GM12878 (cell line): ENCODE data around the gene RCC1. TPM values are rescaled to one million over a fixed set of nuclear protein-coding genes. Genes with fewer than 3 reads are reported as not detected.

Experiments used
- ATAC-seq: fragments of 200-7000 bp; cut with Tn5 transposase; 3 replicates; pipeline ENCODE4 v1.9.1; 2020; ENCODE audit warnings: mild to moderate bottlenecking, moderate library complexity
- BruUV-seq: library from RNA; stranded (reverse); fragments of 400-500 nt; replicated peaks from 2 replicates; lab custom pipeline; 2021; lab: Mats Ljungman, UMichigan
- CTCF ChIA-PET: fragments of 300-600 bp; sonication (Branson Sonifier 250); formaldehyde crosslinking; extraction: SDS; loops from one replicate; lab custom pipeline; 2021; ENCODE audit warnings: inconsistent platforms; lab: Yijun Ruan, JAX
- POLR2A ChIA-PET: fragments of 350-600 bp; formaldehyde crosslinking; extraction: SDS; loops from one replicate; lab custom pipeline; 2021; ENCODE audit warnings: inconsistent platforms; lab: Charles Lee
- RAD21 ChIA-PET: fragments of 300-600 bp; sonication (Branson Sonifier 250); formaldehyde crosslinking; loops from one replicate; lab custom pipeline; 2023; ENCODE audit warnings: antibody characterized with exemption; ENCODE audit not compliant: unreplicated experiment; lab: Charles Lee
- SMC1A ChIA-PET: fragments of 300-600 bp; sonication (Branson Sonifier 250); formaldehyde crosslinking; loops from one replicate; lab custom pipeline; 2023; ENCODE audit not compliant: unreplicated experiment, uncharacterized antibody; lab: Charles Lee
- DNase-seq: peaks from one replicate; pipeline ENCODE4 v3.0.0-alpha.2; 2011; ENCODE audit warnings: low read depth, low spot score
- FAIRE-seq: peaks from 3 replicates; lab custom pipeline; 2011; peaks lifted over from hg19 to GRCh38; lab: Jason Lieb, UNC
- H2AFZ ChIP-seq: 2 replicates; pipeline ENCODE4 v1.6.0; 2011; ENCODE audit warnings: low read depth, low read length, control low read depth; ENCODE audit not compliant: control insufficient read depth
- H3K27ac ChIP-seq: 2 replicates; pipeline ENCODE4 v1.5.1; 2011; ENCODE audit warnings: control low read depth; ENCODE audit not compliant: control insufficient read depth, insufficient read depth
- H3K27me3 ChIP-seq, 2 experiments: replicated peaks in 1 of 2; 2 replicates each; pipeline versions ENCODE4 v1.6.0 to v1.6.1; 2011; ENCODE audit warnings: low read length in 1 of 2; ENCODE audit not compliant: control insufficient read depth in 2 of 2, insufficient read depth in 2 of 2
- H3K36me3 ChIP-seq, 2 experiments: 2 replicates each; pipeline ENCODE4 v1.5.1; 2011; ENCODE audit warnings: low read length in 1 of 2; ENCODE audit not compliant: control insufficient read depth in 2 of 2, insufficient read depth in 2 of 2
- H3K4me1 ChIP-seq: 2 replicates; pipeline ENCODE4 v1.6.1; 2011; ENCODE audit warnings: mild to moderate bottlenecking, low read length, moderate library complexity, mixed read lengths; ENCODE audit not compliant: control insufficient read depth, insufficient read depth
- H3K4me2 ChIP-seq: 2 replicates; pipeline ENCODE4 v1.6.0; 2011; ENCODE audit warnings: control low read depth; ENCODE audit not compliant: control insufficient read depth, insufficient read depth
- H3K4me3 ChIP-seq: fragments of 200-600 bp; sonication (generic); 2 replicates; pipeline ENCODE4 v1.5.1; 2016
- H3K79me2 ChIP-seq: 2 replicates; pipeline ENCODE4 v1.6.0; 2011; ENCODE audit warnings: low read length; ENCODE audit not compliant: control insufficient read depth, insufficient read depth
- H3K9ac ChIP-seq: 2 replicates; pipeline ENCODE4 v1.8.0; 2011; ENCODE audit warnings: low read length, control low read depth, mixed read lengths; ENCODE audit not compliant: control insufficient read depth, insufficient read depth
- H3K9me3 ChIP-seq: replicated peaks from 3 replicates; pipeline ENCODE4 v1.5.1; 2011; ENCODE audit warnings: mild to moderate bottlenecking, low read length; ENCODE audit not compliant: control insufficient read depth, insufficient read depth
- H4K20me1 ChIP-seq: 2 replicates; pipeline ENCODE4 v1.6.0; 2011; ENCODE audit not compliant: control insufficient read depth, insufficient read depth
- BCL11A ChIP-seq: IDR thresholded peaks from 2 replicates; pipeline ENCODE4 v1.6.1; 2011; ENCODE audit warnings: low read depth, low read length
- BCL3 ChIP-seq: IDR thresholded peaks from 2 replicates; pipeline ENCODE4 v1.6.1; 2011; ENCODE audit warnings: borderline replicate concordance, low read depth, mild to moderate bottlenecking, moderate library complexity, low read length; ENCODE audit not compliant: insufficient read depth, poor library complexity, severe bottlenecking
- ESRRA ChIP-seq: IDR thresholded peaks from 2 replicates; pipeline ENCODE4 v1.6.1; 2012; ENCODE audit warnings: mild to moderate bottlenecking, low read length, improper control_type of control experiment
- GATAD2B ChIP-seq: fragments of 450-650 bp; conservative IDR thresholded peaks from 2 replicates; pipeline ENCODE4 v1.6.1; 2017; ENCODE audit warnings: low read depth, mild to moderate bottlenecking, moderate library complexity
- IKZF2 ChIP-seq, 2 experiments: fragments of 450-650 bp; IDR thresholded peaks; 2 replicates each; pipeline ENCODE4 v1.6.1; 2017; ENCODE audit warnings: mild to moderate bottlenecking in 2 of 2, moderate library complexity in 2 of 2
- NFYB ChIP-seq: IDR thresholded peaks from 2 replicates; pipeline ENCODE4 v1.6.1; 2011; ENCODE audit warnings: low read depth, mild to moderate bottlenecking, low read length, improper control_type of control experiment, moderate library complexity; ENCODE audit not compliant: insufficient read depth
- PAX5 ChIP-seq: IDR thresholded peaks from 2 replicates; pipeline ENCODE4 v1.6.1; 2011; ENCODE audit warnings: low read depth, low read length, borderline replicate concordance
- PAX8 ChIP-seq: fragments of 450-650 bp; IDR thresholded peaks from 2 replicates; pipeline ENCODE4 v1.6.1; 2017; ENCODE audit warnings: mild to moderate bottlenecking, moderate library complexity
- REST ChIP-seq: IDR thresholded peaks from 2 replicates; pipeline ENCODE4 v1.6.1; 2012; ENCODE audit warnings: mild to moderate bottlenecking, low read depth, low read length
- YBX1 ChIP-seq: fragments of 450-650 bp; IDR thresholded peaks from 2 replicates; pipeline ENCODE4 v1.6.1; 2016; ENCODE audit warnings: antibody characterized with exemption
- ZZZ3 ChIP-seq: IDR thresholded peaks from 2 replicates; pipeline ENCODE4 v1.6.1; 2011; ENCODE audit warnings: low read depth; ENCODE audit not compliant: control insufficient read depth, insufficient read length
- WGBS: methylation state at CpG from one replicate; pipeline ENCODE4 v1.1.6; 2016; ENCODE audit warnings: low lambda C conversion rate; ENCODE audit not compliant: insufficient replicate concordance, insufficient coverage; ENCODE audit errors: missing lambda C conversion rate; 5-methylcytosine and 5-hydroxymethylcytosine counted together
- in situ Hi-C: fragments of 300-500 bp; cut with MboI; formaldehyde crosslinking; loops from 9 replicates; pipeline ENCODE4 v1.14.3; 2018; ENCODE audit warnings: mixed read lengths
- intact Hi-C: fragments of 100-400 bp; cut with micrococcal nuclease; formaldehyde crosslinking; loops from one replicate; pipeline ENCODE4 v1.14.2; 2022; ENCODE audit not compliant: unreplicated experiment
- polyA plus RNA-seq, 11 experiments: library from polyadenylated mRNA; depleted of rRNA in 4 of 11; unstranded in 6 of 11; stranded (reverse) in 5 of 11; fragments of >200 nt; fragmentation: Nextera tagmentation in 4 of 11; fragmentation: Illumina TruSeq in 1 of 11; extraction: Ambion mirVana in 4 of 11; extraction: Trizol in 1 of 11; gene quantifications; 1 replicate in 1 of 11; 2 replicates in 10 of 11; pipeline versions ENCODE4 v1.2.1 to v1.2.3, GENCODE V29; 2011 to 2016; ENCODE audit warnings: inconsistent platforms in 2 of 11, missing spikeins in 2 of 11, low read depth in 1 of 11
- total RNA-seq, 4 experiments: library from RNA; depleted of rRNA in 3 of 4; stranded (reverse); fragments of >200 nt in 3 of 4; fragmentation: Illumina TruSeq in 1 of 4; extraction: Trizol in 1 of 4; gene quantifications; 2 replicates each; pipeline versions ENCODE4 v1.2.1 to v1.2.3, GENCODE V29; 2013 to 2021
- TF ChIP-seq, protein P1 (sequence below): fragments of 450-650 bp; IDR thresholded peaks from 2 replicates; pipeline ENCODE4 v1.6.1; 2016; ENCODE audit warnings: mild to moderate bottlenecking, moderate library complexity, borderline replicate concordance
- TF ChIP-seq, protein P2 (sequence below): IDR thresholded peaks from 2 replicates; pipeline ENCODE4 v1.6.1; 2012; ENCODE audit warnings: low read depth, low read length, improper control_type of control experiment

The RCC1 gene
- total and polyA plus RNA-seq, 10 of the 15 experiments (the other 5 are each of a cell fraction or from before 2014, with no cell fraction given), result 8.3 to 99.4 (median 74.6) TPM

- no peak for ATAC-seq
- H2AFZ ChIP-seq, result no peak overlapping the region
- no peaks in the 10 kb centered on the region for H3K79me2 ChIP-seq
- H3K27ac ChIP-seq, result no peak overlapping the region
- H3K4me3 ChIP-seq, result no peak overlapping the region
- SMC1A ChIA-PET, result no interaction called here
- CTCF ChIA-PET, result interaction anchor here (0.6 to 1.5 kb wide), 2 partner anchors 63 to 68 kb away, joined by 3 to 4 read pairs; no protein-coding TSS in a partner anchor
- no peak for FAIRE-seq
- in situ Hi-C loops (no loop called here), intact Hi-C loops (no loop called here)
- RAD21 ChIA-PET, result interaction anchor here (0.5 to 1.7 kb wide), 2 partner anchors 31 to 47 kb away, joined by 3 to 4 read pairs; no protein-coding TSS in a partner anchor
- H3K4me2 ChIP-seq, result no peak overlapping the region
- no peak for TF ChIP-seq BCL11A
- no peak for TF ChIP-seq BCL3
- TF ChIP-seq IKZF2 (IDR thresholded peaks at IDR 0.05), result no peak
- no peak for TF ChIP-seq ZZZ3
- TF ChIP-seq REST, result no peak
- TF ChIP-seq ESRRA, result no peak
- no peak for TF ChIP-seq PAX8
- TF ChIP-seq, protein P1, sequence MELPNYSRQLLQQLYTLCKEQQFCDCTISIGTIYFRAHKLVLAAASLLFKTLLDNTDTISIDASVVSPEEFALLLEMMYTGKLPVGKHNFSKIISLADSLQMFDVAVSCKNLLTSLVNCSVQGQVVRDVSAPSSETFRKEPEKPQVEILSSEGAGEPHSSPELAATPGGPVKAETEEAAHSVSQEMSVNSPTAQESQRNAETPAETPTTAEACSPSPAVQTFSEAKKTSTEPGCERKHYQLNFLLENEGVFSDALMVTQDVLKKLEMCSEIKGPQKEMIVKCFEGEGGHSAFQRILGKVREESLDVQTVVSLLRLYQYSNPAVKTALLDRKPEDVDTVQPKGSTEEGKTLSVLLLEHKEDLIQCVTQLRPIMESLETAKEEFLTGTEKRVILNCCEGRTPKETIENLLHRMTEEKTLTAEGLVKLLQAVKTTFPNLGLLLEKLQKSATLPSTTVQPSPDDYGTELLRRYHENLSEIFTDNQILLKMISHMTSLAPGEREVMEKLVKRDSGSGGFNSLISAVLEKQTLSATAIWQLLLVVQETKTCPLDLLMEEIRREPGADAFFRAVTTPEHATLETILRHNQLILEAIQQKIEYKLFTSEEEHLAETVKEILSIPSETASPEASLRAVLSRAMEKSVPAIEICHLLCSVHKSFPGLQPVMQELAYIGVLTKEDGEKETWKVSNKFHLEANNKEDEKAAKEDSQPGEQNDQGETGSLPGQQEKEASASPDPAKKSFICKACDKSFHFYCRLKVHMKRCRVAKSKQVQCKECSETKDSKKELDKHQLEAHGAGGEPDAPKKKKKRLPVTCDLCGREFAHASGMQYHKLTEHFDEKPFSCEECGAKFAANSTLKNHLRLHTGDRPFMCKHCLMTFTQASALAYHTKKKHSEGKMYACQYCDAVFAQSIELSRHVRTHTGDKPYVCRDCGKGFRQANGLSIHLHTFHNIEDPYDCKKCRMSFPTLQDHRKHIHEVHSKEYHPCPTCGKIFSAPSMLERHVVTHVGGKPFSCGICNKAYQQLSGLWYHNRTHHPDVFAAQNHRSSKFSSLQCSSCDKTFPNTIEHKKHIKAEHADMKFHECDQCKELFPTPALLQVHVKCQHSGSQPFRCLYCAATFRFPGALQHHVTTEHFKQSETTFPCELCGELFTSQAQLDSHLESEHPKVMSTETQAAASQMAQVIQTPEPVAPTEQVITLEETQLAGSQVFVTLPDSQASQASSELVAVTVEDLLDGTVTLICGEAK, result no peak
- no peak for TF ChIP-seq YBX1
- no peak for TF ChIP-seq GATAD2B
- TF ChIP-seq, protein P2, sequence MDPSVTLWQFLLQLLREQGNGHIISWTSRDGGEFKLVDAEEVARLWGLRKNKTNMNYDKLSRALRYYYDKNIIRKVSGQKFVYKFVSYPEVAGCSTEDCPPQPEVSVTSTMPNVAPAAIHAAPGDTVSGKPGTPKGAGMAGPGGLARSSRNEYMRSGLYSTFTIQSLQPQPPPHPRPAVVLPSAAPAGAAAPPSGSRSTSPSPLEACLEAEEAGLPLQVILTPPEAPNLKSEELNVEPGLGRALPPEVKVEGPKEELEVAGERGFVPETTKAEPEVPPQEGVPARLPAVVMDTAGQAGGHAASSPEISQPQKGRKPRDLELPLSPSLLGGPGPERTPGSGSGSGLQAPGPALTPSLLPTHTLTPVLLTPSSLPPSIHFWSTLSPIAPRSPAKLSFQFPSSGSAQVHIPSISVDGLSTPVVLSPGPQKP, result no peak
- no peak for TF ChIP-seq PAX5
- TF ChIP-seq NFYB, result no peak
- 96% methylated on average over 6 of the region's 6 CpGs for WGBS
- peaks cover 36 to 50% of the 10 kb centered on the region in 2 experiments; a peak in 3 of 4 replicates for H3K36me3 ChIP-seq
- H3K9ac ChIP-seq, result no peak overlapping the region
- POLR2A ChIA-PET, result interaction anchor here (0.7 kb wide), 1 partner anchor 9 kb away, joined by 3 read pairs; no protein-coding TSS in a partner anchor
- DNase-seq, result no peak
- H3K27me3 ChIP-seq, result no peaks in the 10 kb centered on the region
- no peaks in the 10 kb centered on the region for H3K4me1 ChIP-seq
- H4K20me1 ChIP-seq, result no peaks in the 10 kb centered on the region
- no peaks in the 10 kb centered on the region for H3K9me3 ChIP-seq
- no TSS peak for BruUV-seq
These were observed 28.8 kb downstream of the RCC1 start for GRCh38 chr1:28534671-28535070.
